ENCODE data around the gene DST. TPM values are rescaled to one million over a fixed set of nuclear protein-coding genes. Genes with fewer than 3 reads are reported as not detected.

DST gene
- total RNA-seq, 1 experiment from 2014 or later, result 370 TPM

GRCh38 chr6:56684342-56685101, 41.8 kb upstream of the DST start:
- Mint-ChIP-seq H3K27ac (ENCODE audit: low read depth, unreplicated experiment) (no peak overlapping the region), H3K36me3 (ENCODE audit: insufficient read depth, unreplicated experiment) (peaks cover 9% of the 10 kb centered on the region), H3K4me1 (ENCODE audit: insufficient read depth, unreplicated experiment) (peaks cover 20% of the 10 kb centered on the region), H3K27me3 (ENCODE audit: insufficient read depth, unreplicated experiment) (no peaks in the 10 kb centered on the region), H3K4me3 (ENCODE audit: unreplicated experiment) (no peak overlapping the region), H3K9me3 (ENCODE audit: unreplicated experiment) (no peaks in the 10 kb centered on the region)
- intact Hi-C loops (cut with micrococcal nuclease), result loop anchor here (1.0 kb wide), 1 partner anchor 41 kb away; no protein-coding TSS in a partner anchor
- no peak for TF ChIP-seq CTCF (IDR thresholded peaks at IDR 0.05; ENCODE audit: unreplicated experiment)
- BruUV-seq (replicated peaks), result no TSS peak
- CTCF ChIA-PET, result interaction anchor here (0.6 to 1.7 kb wide), 6 partner anchors 8 to 47 kb away, joined by 3 to 5 read pairs (median 3); no protein-coding TSS in a partner anchor
- no peak for DNase-seq (ENCODE audit: unreplicated experiment)
- POLR2A ChIA-PET, result interaction anchor here (0.5 to 14.1 kb wide), 15 partner anchors 9 to 87 kb away, joined by 3 to 395 read pairs (median 5); partner anchors contain the start of gene DST

DNA sequence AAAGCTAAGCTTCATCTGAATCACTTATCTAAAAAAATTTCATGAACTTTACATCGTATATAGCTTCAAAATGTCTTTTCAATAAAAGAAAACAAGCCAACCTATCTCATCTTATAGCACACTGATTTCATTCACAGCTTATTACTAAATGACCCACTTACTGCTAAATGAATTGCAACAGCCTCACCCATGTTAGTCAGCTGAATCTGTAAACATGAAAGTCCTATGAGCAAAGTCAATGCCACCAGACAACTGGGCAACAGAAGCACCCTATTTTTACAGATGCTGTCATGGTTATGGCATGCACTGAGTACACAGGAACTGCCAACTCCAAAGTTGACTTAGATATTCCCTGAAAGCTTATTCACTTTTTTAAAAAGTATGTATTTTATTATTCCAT, 41.2 kb upstream of the DST start:
- Mint-ChIP-seq H3K9me3 (ENCODE audit: unreplicated experiment) (no peaks in the 10 kb centered on the region), H3K4me3 (ENCODE audit: unreplicated experiment) (peak overlapping the region; percentile 20), H3K4me1 (ENCODE audit: insufficient read depth, unreplicated experiment) (peaks cover 16% of the 10 kb centered on the region), H3K36me3 (ENCODE audit: insufficient read depth, unreplicated experiment) (peaks cover 9% of the 10 kb centered on the region), H3K27me3 (ENCODE audit: insufficient read depth, unreplicated experiment) (no peaks in the 10 kb centered on the region), H3K27ac (ENCODE audit: low read depth, unreplicated experiment) (peak overlapping the region; percentile 87)
- no TSS peak for BruUV-seq (replicated peaks)
- intact Hi-C loops (cut with micrococcal nuclease), result loop anchor here (1.0 kb wide), 1 partner anchor 41 kb away; no protein-coding TSS in a partner anchor
- ChIA-PET POLR2A (interaction anchor here (0.6 to 14.1 kb wide), 12 partner anchors 9 to 87 kb away, joined by 3 to 395 read pairs (median 6); partner anchors contain the start of gene DST), CTCF (interaction anchor here (0.7 to 1.7 kb wide), 5 partner anchors 9 to 46 kb away, joined by 3 to 5 read pairs (median 3); no protein-coding TSS in a partner anchor)
- TF ChIP-seq CTCF (IDR thresholded peaks at IDR 0.05; ENCODE audit: unreplicated experiment), result no peak
- DNase-seq (ENCODE audit: unreplicated experiment), result peak; percentile 80

DNA sequence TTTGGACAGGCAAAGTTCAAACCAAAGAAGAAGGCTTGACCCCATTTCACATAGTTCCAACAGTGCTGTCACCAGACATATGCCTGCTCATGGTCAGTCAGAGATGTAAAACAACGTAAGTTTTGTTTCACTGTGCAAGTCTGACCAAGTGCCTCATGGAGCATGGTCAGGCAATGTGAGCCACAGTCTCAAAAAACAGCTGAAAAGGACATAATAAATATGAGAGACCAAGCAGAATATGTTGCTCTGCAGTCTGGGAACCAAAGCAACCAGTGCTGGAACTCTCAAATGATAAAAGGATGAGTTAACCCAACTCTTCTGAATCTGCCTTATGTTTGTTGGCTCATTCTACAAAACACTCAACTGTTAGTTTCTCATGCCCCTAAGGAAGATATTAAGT, 39.9 kb upstream of the DST start:
- DNase-seq (ENCODE audit: unreplicated experiment), result no peak
- no TSS peak for BruUV-seq (replicated peaks)
- H3K36me3 Mint-ChIP-seq (ENCODE audit: insufficient read depth, unreplicated experiment), result peaks cover 9% of the 10 kb centered on the region
- ChIA-PET POLR2A (interaction anchor here (0.9 to 14.1 kb wide), 7 partner anchors 8 to 51 kb away, joined by 3 to 395 read pairs (median 29); partner anchors contain the start of gene DST), CTCF (interaction anchor here (1.0 to 4.8 kb wide), 3 partner anchors 12 to 27 kb away, joined by 3 to 28 read pairs (median 5); no protein-coding TSS in a partner anchor)
- no peak overlapping the region for H3K27ac Mint-ChIP-seq (ENCODE audit: low read depth, unreplicated experiment)
- intact Hi-C loops (cut with micrococcal nuclease), result no loop called here
- H3K9me3 Mint-ChIP-seq (ENCODE audit: unreplicated experiment), result no peaks in the 10 kb centered on the region
- H3K27me3 Mint-ChIP-seq (ENCODE audit: insufficient read depth, unreplicated experiment), result no peaks in the 10 kb centered on the region
- H3K4me1 Mint-ChIP-seq (ENCODE audit: insufficient read depth, unreplicated experiment), result peaks cover 10% of the 10 kb centered on the region
- TF ChIP-seq CTCF (IDR thresholded peaks at IDR 0.05; ENCODE audit: unreplicated experiment), result no peak
- no peak overlapping the region for H3K4me3 Mint-ChIP-seq (ENCODE audit: unreplicated experiment)

- TF ChIP-seq CTCF (IDR thresholded peaks at IDR 0.05; ENCODE audit: unreplicated experiment), result no peak
- Mint-ChIP-seq H3K27me3 (ENCODE audit: insufficient read depth, unreplicated experiment) (no peaks in the 10 kb centered on the region), H3K36me3 (ENCODE audit: insufficient read depth, unreplicated experiment) (peaks cover 12% of the 10 kb centered on the region), H3K4me1 (ENCODE audit: insufficient read depth, unreplicated experiment) (no peaks in the 10 kb centered on the region), H3K4me3 (ENCODE audit: unreplicated experiment) (no peak overlapping the region), H3K27ac (ENCODE audit: low read depth, unreplicated experiment) (no peak overlapping the region), H3K9me3 (ENCODE audit: unreplicated experiment) (no peaks in the 10 kb centered on the region)
- POLR2A ChIA-PET, result interaction anchor here (0.7 to 2.7 kb wide), 9 partner anchors 12 to 65 kb away, joined by 3 to 13 read pairs (median 3); partner anchors contain the start of gene DST
- no peak for DNase-seq (ENCODE audit: unreplicated experiment)
- no TSS peak for BruUV-seq (replicated peaks)
- CTCF ChIA-PET, result interaction anchor here (0.7 to 0.9 kb wide), 3 partner anchors 13 to 170 kb away, joined by 3 to 6 read pairs (median 3); no protein-coding TSS in a partner anchor
- intact Hi-C loops (cut with micrococcal nuclease), result no loop called here
Observed at GRCh38 chr6:56677559-56677958, 34.9 kb upstream of the DST start.

Measured in MCF 10A (cell line).